ENCODE results near the gene FOXE3.

Gene FOXE3

DNA sequence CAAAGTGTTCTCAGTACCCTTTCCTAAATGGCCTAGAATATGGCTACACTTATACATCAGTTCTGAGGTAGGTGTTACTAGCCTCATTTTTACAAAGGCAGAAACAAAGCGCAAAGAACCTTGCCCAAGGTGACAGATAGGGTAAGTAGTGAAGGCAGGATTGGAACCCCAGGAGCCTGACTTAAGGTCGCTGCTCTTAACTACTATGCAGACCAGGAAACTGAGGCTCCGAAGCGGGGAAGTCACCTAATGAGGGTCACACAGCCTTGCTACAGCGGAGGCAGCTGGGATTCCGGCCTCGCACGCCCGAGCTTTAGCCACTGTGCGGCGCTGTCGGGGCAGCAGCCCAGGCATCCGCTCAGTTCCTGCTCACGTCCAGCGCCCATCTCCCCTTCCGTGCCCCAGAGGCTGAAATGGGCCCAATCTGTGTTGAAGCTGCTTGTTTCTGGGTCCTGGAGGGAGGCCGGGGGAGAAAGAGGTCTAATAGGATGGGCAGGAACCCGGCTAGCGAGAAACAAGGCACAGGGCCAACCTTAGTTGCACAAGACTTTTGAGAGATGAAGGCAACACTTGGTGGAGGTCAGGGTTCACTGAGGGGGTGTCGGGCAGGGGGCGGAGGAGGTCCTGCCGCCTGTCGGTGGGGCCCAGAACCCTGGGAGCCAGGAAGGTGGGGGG lies 20.4 kb downstream of the FOXE3 start:
- FAIRE-seq = no peak

DNA sequence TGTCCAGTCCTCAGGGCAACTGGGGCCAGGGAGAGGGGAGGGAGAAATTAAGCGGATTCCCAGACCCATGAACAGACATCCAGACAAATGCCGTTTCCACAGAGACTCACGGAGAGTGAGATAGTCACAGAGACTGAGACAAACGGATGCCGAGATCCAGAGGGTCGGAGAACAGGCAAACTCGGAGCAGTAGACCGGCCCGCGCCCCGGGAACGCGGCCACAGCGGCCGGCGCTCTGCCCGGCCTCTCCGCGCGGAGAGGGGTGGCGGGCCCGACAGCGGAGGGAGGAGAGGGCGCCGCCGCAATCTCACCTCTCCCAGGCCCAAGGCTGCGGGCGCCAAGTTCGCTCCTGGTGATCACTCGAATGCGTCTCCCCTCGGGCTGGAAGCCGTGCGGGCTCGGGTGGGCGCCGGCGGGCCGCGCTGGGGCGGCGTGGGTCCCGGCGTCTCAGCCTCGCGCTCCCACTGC lies 20.9 kb downstream of the FOXE3 start:
- no peak for FAIRE-seq

DNA sequence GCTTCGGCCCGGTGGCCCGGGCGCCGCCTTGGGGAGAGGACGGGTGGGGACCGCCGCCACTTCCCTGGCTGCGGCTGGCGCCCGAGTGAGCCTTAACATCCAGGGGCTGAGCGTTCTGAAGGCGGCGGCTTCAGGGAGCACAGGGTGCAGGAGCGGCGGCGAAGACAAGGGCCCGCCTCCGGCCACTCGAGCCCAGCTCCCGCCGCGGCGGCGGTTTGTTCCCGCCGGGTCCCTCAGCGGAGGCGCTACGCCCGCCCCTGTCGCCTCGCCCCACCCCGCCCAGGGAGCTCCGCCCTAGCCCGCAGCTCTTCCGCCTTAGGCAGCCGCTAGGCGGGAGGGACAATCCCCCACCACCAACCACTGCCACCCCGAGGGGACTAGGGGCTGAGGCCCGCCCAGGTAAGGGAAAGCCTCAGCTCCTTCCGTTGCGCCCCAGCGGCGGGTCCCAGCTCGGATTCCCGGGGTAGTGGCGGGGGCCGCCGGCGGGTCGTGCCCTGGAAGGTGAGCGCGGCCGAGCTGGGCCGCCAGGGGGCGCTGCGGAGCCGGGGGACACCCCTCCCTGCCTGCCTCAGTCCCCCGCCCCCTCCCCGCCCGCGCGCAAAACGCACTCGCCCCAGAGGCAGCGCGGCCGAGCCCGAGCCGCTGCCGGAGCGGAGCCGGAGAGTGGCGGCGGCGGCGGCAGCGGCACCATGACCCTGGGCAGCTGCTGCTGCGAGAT lies 21.5 kb downstream of the FOXE3 start, which contains the start of gene FOXD2:
Gene FOXD2 (plus strand): TSS at position 598 of the 718 bp plus-strand sequence. CDS start 92 bp downstream, at position 690.
- no peak for FAIRE-seq

DNA sequence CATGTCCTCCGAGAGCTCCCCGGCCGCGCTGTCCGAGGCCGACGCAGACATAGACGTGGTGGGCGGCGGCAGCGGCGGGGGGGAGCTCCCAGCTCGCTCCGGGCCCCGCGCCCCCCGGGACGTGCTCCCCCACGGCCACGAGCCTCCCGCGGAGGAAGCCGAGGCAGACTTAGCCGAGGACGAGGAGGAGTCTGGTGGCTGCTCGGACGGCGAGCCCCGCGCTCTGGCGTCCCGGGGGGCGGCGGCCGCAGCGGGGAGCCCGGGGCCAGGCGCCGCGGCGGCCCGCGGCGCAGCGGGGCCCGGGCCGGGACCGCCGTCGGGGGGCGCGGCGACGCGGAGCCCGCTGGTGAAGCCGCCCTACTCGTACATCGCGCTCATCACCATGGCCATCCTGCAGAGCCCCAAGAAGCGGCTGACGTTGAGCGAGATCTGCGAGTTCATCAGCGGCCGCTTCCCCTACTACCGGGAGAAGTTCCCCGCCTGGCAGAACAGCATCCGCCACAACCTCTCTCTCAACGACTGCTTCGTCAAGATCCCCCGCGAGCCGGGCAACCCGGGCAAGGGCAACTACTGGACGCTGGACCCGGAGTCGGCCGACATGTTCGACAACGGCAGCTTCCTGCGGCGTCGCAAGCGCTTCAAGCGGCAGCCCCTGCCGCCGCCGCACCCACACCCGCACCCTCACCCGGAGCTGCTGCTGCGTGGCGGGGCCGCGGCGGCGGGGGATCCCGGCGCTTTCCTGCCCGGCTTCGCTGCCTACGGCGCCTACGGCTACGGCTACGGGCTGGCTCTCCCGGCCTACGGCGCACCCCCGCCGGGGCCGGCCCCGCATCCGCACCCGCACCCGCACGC lies 22.3 kb downstream of the FOXE3 start:
- FAIRE-seq = no peak

DNA sequence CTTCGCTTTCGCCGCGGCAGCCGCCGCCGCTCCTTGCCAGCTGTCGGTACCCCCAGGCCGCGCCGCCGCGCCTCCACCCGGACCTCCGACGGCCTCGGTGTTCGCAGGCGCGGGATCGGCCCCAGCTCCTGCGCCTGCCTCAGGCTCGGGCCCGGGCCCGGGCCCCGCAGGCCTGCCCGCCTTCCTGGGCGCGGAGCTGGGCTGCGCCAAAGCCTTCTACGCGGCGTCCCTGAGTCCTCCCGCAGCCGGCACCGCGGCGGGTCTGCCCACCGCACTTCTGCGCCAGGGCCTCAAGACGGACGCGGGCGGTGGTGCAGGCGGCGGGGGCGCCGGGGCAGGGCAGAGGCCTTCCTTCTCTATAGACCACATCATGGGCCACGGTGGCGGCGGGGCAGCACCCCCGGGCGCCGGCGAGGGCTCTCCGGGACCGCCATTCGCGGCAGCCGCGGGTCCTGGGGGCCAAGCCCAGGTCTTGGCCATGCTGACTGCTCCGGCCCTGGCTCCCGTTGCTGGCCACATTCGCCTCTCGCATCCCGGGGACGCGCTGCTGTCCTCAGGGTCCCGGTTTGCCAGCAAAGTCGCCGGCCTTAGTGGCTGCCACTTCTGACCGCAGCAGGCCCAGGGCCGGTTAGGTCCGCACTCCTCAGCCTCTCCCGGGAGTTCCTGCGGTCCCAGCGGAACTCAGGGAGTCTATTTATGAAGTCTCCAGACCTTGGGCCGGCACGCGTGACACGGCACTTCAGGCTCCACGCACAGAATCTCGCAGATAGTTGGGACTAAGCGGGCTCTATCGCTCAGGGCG lies 23.1 kb downstream of the FOXE3 start:
- no peak for FAIRE-seq

DNA sequence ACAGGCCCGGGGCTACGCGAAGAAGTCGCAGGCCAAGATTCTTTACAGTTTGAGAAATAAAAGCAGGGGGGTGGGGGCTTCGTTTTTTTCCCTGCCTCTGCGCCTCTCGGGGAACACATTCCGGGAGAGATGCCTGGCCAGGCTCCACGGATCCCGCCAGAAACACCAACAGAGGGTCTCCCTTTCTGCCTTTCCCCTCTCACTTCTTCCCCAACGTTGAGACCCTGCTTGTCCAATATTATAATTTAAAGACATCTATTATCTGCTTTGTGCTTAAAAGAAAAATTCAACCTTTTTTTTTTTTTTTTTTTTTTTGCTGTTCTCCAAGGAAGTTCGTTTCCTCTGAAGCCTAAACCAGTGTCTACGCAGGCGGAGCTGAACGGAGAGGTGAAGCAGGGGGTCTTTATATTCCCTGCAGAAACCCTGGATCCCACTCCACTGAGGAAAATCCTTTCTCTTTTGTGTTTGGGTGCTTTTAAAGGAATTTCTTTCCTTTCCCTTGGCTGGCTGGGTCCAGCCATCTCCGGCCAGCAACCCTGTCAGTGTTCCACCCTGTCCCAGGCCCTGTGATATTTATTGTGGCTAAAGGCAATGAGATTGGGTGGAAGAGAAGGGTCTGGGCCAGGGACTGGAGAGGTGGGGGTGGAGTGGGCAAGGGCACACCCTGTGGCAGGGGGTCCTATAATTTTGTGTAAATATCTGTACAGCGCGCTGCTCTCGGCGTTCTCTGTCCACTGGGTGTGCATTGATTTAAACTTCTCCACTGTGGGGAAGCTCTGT lies 23.9 kb downstream of the FOXE3 start:
- FAIRE-seq = no peak

DNA sequence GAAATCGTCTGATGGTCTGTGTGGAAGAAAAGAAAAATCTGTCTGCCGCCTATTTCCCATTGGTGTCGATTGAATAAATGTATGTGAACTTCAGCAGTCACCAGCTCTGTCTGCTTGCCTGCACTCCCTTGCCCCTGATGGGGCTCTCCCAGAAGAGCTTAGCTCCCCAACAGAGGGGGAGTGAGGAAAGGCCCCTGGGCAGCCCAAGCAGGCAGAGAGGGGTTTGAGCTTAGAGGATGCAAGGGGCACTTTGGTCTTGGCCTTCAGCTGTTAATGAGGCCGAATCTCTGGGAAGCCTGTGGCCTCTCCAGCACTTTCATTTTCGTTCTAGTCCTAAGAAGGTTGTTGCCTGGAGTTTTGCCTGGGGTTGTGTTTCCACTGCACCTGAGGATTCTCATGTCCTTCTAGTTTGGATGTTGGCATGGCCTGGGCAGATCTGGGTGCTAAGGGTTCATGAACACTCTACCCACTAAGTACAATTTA lies 24.6 kb downstream of the FOXE3 start:
- no peak for FAIRE-seq

DNA sequence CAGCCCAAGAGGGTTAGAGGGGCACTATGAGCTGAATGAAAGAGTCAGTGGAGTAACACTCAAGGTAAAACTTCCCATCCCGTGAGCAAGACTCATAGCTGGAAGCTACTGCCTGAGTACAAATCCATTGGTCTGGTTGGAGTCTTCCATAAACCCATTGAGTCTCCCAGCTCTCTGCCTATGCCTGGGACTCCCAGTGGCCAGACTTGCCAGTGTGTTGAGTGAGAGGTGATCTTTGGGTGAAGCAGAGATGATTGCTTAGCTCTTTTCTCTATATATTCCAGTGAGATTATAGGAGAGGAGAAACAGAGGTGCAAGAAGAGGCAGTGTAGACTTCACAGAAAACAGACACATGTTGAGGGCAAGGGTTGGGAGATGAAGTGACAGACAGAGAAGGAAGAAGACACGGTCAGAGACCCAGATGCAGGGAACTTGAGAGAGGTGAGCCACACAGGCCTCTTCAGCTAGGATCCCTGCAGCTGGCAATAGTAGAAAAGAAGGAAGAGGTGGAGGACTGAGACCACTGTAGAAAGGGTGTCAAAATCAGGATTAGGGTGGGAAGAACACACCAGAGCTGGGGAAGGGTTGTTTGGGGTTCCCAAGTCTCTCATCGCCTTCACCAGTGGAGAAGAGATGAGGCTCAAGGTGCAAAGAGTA lies 25.5 kb downstream of the FOXE3 start:
- FAIRE-seq = no peak

DNA sequence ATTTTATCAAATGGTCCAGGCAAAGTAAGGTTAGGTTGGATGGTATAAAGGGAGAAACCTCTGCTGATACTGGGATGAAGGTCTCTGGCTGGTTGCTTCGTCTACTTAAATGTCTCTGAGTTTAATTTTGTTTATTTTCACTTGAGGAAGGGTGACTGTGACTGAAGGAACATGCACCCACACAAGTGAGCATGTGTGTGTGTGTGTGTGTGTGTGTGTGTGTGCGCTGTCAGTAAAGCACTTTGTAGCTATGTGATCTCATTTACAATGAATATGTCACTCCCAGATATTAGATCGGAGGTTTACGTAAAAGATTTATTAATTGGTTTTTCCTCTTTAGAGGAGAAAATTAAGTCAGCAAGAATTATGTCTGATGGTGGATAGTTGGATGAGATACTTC lies 26.1 kb downstream of the FOXE3 start:
- no peak for FAIRE-seq

DNA sequence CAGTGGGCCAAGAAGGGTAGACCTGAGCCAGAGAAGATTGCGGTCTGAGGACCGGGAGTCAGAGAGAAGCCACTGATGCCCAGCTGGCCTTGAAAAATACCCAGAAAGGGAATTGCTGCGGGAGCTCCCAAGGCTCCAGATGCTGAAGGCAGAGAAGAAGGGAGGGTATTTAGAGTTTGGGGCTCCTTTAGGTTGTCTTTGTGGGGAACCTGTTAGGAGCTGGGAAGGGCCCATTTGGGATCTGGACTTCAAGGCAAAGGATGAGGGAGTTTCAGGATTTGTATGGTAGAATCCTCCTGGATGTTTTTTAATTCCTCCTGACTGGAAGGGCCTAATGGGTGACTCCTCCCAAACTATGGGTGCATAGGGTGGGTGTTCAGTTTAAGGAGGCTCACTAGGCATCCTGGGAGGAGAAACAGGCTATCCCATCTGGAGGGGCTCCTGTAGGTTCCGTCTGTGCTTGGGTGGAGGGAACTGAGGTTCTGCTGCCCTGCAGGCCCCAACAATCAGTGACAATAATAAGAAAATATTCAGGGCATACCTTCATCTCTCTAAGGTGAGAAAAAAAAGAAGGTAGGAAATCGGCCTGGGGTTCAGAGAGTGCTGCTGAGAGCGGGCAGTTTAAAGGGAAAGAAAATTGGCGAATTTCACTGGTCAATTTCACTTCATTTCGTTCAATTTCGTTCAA lies 26.9 kb downstream of the FOXE3 start:
- no peak for FAIRE-seq

DNA sequence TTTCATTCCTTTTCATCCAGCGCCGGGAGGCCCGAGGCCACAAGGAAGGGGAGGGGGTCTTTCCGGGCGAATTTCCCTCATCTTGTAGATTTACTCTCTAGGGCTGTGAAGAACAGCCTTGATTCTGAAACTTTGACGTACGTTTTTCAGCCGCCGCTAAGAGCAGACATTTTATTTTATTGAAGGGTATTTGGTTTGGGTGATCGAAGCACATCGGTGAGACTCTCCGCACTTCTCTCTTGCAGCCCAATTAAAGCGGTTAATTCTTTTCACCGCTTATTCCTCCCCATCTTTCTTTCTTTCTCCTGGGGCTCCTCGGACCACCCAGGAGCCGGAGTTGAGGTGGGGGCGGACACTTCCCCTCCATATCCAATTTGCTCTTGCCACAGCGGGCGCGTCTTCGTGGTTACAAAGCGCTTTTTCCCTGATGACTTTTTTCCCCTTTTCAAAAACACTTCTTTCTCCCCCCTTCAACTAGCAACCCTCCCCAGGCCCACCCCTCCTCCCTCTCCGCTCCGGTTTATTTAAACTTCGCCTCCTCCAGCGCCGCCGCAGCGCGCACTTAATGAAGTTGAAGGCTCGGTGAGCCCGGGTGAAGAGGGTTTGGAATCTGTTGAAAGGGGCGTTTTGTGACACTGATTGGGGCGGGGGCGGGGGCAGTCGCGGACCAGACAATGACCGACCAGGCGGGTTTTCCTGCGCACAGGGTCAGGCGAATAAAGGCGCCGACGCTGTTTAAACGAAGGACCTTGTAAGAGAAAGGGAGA lies 27.6 kb downstream of the FOXE3 start:
- FAIRE-seq = no peak

DNA sequence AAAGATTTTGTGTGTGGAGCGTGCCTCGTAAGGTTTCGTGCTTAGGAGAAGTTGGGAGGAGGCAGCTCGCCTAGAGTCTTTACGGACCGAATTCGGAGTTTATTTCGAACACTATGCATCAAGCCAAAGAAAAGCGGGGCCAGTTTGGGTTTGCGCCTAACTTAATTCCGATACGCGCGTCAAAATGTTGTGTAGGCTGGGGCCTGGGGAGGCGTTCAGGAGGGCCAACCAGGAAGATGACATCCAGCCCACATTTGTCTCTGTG lies 28.1 kb downstream of the FOXE3 start:
- no peak for FAIRE-seq

DNA sequence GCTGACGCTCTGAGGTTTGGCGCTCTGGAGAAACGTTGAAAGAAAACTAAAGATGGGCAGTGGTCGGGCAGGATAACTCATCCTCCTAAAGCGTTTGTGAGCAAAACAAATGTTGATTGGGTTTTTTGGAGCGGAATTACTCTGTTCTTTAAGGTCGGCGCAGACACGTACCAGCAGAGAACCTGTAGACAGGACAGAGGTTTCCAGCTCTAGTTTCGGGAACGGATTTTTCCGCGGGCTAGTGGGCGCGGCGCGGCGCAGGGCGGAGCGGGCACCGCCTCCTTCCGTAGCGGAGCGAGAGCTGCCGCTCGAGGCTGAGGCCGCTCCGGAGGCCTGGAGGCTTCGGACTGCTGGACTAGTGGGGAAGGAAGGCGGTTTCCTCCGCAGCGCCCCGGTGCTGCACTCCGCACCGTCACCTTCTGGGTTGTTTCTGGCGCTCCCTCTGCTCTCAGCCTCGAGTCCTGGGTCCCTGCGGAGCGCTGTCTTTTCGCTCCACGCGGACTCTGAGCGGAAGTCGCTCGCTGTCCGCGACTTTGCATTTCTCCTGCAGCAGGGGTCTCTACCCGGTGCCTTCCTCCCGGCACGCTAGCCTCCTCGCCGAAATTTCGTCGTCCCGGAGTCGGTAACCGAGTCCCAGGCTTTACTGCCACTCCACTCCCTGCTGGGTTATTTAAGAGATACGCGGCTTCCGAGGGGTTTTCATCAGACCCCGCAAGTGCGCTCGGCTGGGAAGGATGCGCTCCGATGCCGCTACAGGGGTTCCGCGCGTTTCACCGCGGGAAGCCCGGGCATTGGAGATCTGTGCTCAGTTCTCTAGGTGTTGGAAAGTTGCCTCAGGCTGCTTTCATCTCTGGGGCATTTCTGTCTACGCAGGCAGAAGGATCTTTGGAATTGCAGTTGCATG lies 28.7 kb downstream of the FOXE3 start:
- no peak for FAIRE-seq

DNA sequence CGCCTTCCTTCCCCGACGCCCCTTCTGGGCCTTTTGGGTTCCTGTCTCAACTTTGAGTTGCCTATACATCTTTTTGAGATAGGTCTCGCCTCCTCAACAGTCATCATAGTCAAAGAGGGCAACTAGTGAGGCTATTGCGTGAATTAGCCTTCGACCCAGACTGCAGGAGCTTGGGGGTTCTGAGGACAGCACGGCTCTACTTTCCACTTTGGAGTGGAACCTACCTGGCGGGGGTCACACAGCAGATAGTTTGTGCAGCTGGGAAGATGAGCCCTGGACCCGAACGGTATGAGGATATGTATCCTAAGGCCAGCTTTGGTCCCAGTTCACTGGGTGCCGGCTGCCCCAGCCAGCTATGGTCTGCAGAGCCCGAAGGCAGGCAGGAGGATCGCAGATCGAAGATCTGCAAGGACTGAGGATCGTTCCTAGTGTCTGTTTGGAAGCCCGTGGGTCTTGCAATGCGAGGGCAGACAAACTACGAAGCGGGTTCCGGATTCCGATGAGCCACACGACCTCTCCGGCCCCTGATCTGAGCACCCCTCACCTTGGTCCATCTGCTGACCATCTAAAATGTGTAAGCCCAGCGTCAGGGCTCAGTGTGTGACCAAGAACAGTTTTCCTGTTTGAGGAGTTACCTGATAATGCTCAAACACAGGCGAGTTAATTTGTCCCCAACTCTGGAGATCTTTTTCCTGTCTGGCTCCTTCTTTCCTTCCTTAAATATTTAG lies 29.9 kb downstream of the FOXE3 start:
- FAIRE-seq = no peak

DNA sequence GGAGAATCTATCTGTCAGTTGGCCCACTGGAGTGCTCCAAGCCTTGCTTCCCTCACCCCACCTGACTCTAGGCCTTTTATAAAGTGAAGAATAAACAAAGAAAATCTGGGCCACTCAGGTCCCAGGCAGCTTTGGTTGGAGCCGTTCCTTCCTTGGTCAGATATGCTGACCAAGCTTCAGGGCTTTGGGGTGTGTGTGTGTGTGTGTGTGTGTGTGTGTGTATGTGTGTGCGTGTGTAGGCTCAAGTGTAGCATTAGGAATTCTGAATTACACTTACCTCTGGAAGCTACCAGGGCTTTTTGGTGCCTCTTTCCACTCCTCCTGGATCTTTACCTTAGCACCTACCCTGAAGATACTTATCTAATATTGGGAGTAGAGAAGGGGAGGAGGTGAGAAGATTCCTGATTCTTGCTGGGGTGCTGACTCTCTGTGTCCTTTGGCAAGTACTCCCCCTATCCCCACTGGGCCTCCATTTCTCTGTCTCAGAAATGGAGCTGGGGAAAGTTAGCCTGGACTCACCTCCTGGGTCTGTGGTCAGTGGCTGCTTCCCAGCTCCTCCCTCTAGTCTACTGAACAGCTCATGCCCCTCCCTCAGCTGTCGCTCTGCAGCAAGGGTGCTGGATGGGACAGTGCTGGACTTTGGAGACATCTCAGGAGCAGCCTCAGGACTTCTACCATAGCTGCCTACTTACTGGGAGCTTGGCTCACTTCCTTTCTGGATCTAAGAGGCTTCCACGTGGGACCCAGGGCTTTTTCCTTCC lies 32.6 kb downstream of the FOXE3 start:
- FAIRE-seq = no peak

DNA sequence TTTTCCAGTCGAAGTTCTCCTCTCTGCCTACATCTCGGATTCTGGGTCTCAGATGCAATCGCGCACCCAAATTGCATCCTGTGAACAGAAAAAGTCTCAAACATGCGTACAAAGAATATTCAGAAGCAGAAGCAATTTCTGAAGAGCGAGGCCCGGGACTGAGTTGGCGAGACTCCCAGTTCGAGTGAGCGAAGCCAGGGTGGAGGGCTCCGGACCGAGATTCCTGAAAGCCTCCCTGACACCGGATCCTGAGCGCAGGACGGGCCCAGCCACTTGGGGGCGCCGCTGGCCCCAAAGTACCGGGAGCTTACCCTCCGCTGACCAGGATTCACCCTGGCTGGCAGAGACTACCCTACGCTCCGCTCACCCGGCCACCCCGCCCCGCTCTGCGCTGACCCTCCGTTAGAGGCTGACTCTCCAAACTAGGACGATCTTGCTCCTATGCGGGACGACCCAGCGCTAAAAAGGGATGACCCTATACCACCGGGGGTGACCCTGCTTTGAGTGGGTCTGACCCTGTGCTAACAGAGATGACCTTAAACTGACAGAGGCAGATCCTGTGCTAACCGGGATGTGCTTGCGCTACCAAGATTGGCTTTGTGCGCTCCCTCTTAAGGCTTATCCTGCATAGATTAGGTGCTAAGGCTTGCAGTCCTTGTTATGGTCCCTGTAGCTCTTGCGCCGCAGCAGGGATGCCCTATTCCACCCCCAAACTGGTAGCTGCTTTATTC lies 33.9 kb downstream of the FOXE3 start:
- FAIRE-seq = no peak

DNA sequence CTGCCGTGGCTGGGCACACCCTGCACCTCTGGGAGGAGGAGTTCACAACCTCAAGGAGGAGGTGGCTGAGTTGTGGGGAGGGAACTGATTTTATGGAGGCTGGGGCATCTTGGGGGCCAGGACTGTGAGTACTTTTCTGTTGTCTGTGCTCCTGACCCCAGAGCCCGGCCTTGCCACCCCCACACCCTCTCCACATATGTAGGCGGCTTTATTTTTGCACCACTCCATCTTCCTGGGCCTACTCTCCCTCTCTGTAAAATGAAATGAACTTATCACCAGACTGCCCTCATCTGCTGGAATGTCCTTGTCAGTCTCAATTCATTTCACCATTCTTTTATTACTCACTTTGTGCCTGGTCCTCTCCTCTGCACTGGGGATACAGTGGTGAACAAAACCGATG lies 34.5 kb downstream of the FOXE3 start:
- no peak for FAIRE-seq

Measured in TTC549 (cell line).